Measurements from ENCODE around the gene CHRNB2.

Gene CHRNB2

DNA sequence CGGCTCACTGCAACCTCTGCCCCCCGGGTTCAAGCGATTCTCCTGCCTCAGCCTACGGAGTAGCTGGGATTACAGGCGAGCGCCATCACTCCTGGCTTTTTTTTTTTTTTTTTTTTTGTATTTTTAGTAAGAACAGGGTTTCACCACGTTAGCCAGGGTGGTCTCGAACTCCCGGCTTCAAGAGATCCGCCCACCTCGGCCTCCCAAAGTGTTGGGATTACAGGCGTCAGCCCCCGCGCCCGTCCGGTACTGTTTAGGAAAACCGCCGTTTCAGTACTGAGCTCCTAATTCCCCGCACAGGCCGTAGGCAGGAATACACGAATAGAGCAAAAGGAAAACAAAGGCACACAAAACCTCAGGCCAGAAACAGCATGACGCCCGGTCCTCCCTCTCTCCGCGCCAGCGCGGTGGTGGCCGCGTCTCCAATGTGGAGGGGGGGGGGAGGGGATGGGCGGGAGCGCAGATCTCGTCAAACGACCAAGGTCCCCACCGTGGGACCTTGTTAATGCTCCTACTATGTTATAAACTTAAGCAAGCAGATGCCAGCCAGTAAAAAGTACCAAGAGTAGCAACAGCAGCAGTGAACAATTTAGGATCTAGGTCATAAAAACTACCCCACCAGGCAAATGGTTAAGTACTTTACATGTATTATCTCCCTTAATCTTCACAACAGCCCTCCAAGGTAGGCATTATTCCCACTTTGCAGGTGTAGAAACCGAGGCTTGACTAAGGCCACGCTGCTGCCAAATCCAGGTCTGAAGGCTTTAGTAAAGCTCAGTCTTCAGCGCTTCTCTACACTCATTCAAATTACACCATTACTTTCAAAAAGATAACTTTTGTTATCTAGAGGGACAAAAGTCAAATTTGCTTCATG, 41.1 kb downstream of the CHRNB2 start:
- peaks cover 12% of the 10 kb centered on the region for H3K4me1 ChIP-seq (ENCODE audit: control insufficient read depth, insufficient read depth, low read length)

DNA sequence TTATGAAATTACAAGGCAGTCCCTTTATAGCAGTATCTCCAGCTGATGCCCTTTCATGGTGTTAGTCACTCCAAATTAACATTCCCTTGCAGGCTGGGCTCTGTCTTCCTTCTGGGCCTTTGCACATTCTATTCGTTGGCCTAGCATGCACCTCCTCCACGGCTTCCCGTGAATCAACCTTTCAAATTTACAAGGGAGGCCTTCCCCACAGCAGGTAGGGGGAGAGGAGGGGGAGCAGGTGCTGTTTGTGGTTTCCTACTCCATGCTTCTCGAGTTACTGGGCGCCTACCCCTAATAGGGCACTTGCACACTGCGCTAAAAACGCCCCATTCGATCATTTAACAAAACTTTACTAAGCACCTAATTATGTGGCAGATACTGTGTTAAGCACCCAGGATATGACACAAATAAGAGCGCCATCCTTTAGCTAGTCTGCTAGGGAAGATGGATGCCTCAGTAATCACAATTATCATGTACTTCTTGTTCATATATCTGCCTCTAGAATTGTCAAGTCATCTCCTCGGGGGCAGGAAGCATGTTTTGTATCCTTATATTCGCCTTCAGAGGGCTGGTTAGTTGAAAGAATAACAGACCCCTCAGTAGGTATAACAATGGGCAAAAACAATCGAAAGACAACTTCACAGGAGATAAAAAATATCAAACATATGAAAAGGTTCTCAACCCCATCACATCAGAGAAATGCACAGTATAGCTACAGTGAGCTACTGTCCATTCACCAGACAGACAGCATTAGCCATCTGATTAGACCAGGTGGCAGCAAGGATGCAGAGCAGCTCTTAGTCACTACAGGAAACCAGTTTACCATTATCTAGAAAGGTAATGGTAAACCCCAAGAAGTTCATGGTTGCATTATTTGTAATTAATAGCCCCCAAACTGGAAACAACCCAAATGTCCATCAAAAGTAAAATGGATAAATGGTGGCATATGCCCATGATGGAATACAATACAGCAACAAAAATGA, 42.1 kb downstream of the CHRNB2 start:
- no peaks in the 10 kb centered on the region for H3K27me3 ChIP-seq (ENCODE audit: control insufficient read depth, insufficient read depth, low read length)
- H3K9me3 ChIP-seq (ENCODE audit: control insufficient read depth, low read length) = no peaks in the 10 kb centered on the region
- H3K9ac ChIP-seq (ENCODE audit: low read length) = no peak overlapping the region
- no peak overlapping the region for H3K4me3 ChIP-seq (ENCODE audit: low read length)
- no peaks in the 10 kb centered on the region for H3K36me3 ChIP-seq (ENCODE audit: control insufficient read depth, insufficient read depth, low read length)
- peaks cover 7% of the 10 kb centered on the region for H3K4me1 ChIP-seq (ENCODE audit: control insufficient read depth, insufficient read depth, low read length)

More for the DNA sequence above, 41.1 kb downstream of the CHRNB2 start:
- peak overlapping the region; percentile 97 for H3K9ac ChIP-seq (ENCODE audit: low read length)
- no peaks in the 10 kb centered on the region for H3K36me3 ChIP-seq (ENCODE audit: control insufficient read depth, insufficient read depth, low read length)
- H3K27me3 ChIP-seq (ENCODE audit: control insufficient read depth, insufficient read depth, low read length) = no peaks in the 10 kb centered on the region
- no peaks in the 10 kb centered on the region for H3K9me3 ChIP-seq (ENCODE audit: control insufficient read depth, low read length)
- peak overlapping the region; percentile 97 for H3K4me3 ChIP-seq (ENCODE audit: low read length)

DNA sequence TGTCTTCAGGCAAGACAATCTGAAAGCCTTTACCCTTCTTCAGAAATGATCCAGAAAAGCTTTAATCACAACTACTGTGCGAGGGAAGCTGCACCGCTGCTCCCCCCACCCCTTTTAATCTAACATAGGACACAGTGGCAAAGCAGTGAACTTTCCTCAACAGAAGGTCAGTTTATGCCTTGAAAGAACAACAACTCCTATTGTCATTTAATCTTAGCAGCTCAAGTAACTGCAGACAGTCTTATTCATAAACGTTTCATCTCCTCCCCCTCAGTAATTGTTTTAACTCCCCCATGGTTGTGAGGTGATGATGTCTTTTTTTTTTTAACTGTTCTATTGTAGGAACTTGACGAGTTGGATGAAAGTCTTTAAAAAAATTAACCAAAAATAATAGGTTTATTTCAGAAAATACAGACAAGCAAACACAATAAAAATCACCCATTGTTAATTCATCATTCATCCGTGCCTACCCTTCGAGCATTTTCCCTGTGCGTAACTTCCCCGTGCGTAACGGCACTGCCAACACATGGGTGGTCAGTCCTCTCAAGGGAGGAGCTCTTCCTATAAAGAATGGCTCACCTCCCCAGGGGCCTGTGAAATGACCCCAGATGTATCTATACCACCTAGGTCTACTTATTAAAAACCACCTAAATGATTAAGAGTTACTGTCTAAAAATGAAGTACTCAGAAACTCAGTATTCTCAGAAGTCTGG, 43.7 kb downstream of the CHRNB2 start:
- no peak overlapping the region for H3K4me3 ChIP-seq (ENCODE audit: low read length)
- peaks cover 3% of the 10 kb centered on the region for H3K4me1 ChIP-seq (ENCODE audit: control insufficient read depth, insufficient read depth, low read length)
- no peaks in the 10 kb centered on the region for H3K36me3 ChIP-seq (ENCODE audit: control insufficient read depth, insufficient read depth, low read length)
- H3K27me3 ChIP-seq (ENCODE audit: control insufficient read depth, insufficient read depth, low read length) = no peaks in the 10 kb centered on the region
- H3K9me3 ChIP-seq (ENCODE audit: control insufficient read depth, low read length) = no peaks in the 10 kb centered on the region
- H3K9ac ChIP-seq (ENCODE audit: low read length) = no peak overlapping the region

DNA sequence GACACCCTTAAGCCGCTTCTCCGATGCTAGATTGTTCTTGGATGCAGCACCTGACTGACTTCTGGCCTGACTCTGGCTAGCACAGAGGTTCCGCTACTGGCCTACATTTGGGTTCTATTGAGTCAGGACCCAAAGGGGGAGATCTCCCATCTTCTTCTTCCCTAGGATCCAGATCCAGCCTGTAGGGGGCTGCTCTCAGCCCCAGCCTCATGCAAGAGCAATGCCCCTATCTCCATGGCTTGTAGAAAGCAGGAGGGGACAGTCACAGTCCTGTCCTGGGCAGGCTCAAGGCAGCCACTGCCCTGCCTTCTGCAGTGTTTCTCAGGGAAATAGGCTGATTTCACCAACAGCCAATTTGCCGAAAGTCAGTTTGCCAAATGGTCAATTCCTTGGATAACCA, 46.7 kb downstream of the CHRNB2 start:
- no peaks in the 10 kb centered on the region for H3K36me3 ChIP-seq (ENCODE audit: control insufficient read depth, insufficient read depth, low read length)
- H3K4me3 ChIP-seq (ENCODE audit: low read length) = no peak overlapping the region
- no peak overlapping the region for H3K9ac ChIP-seq (ENCODE audit: low read length)
- no peaks in the 10 kb centered on the region for H3K4me1 ChIP-seq (ENCODE audit: control insufficient read depth, insufficient read depth, low read length)
- no peaks in the 10 kb centered on the region for H3K9me3 ChIP-seq (ENCODE audit: control insufficient read depth, low read length)
- H3K27me3 ChIP-seq (ENCODE audit: control insufficient read depth, insufficient read depth, low read length) = no peaks in the 10 kb centered on the region

DNA sequence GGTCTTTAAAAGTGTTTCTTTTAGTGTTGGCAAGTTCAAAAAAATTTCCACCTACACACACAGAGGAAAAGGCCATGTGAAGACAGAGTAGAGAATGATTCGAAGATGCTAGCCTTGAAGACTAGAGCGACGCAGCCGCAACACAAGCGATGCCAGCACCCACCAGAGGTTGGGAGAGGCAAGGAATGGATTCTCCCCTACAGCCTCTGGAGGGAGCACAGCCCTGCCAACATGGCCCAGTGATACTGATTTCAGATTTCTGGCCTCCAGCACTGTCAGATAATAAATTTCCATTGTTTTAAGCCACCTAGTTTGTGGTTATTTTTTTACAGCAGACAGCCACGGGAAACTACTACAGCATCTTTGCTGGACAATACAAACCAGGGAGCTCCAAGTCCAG, 47.3 kb downstream of the CHRNB2 start:
- Histone ChIP-seq H3K4me3 (ENCODE audit: low read length) (no peak overlapping the region), H3K9ac (ENCODE audit: low read length) (no peak overlapping the region), H3K9me3 (ENCODE audit: control insufficient read depth, low read length) (no peaks in the 10 kb centered on the region), H3K4me1 (ENCODE audit: control insufficient read depth, insufficient read depth, low read length) (no peaks in the 10 kb centered on the region), H3K27me3 (ENCODE audit: control insufficient read depth, insufficient read depth, low read length) (no peaks in the 10 kb centered on the region), H3K36me3 (ENCODE audit: control insufficient read depth, insufficient read depth, low read length) (no peaks in the 10 kb centered on the region)

DNA sequence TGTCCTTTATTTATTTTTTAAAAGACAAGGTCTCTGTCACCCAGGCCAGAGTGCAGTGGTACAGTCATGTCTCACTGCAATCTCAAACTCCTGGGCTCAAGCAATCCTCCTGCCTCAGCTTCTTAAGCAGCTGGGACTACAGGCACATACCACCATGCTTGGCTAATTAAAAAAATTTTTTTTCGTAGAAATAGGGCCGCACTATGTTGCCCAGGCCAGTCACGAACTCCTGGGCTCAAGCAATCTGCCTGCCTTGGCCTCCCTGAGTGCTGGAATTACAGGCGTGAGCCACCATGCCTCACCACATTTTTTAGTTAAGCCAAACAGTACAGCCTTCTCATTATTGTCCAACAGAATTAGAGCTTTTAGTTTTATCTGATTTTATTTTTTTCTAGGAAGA, 47.8 kb downstream of the CHRNB2 start:
- Histone ChIP-seq H3K27me3 (ENCODE audit: control insufficient read depth, insufficient read depth, low read length) (no peaks in the 10 kb centered on the region), H3K9ac (ENCODE audit: low read length) (no peak overlapping the region), H3K4me1 (ENCODE audit: control insufficient read depth, insufficient read depth, low read length) (no peaks in the 10 kb centered on the region), H3K36me3 (ENCODE audit: control insufficient read depth, insufficient read depth, low read length) (no peaks in the 10 kb centered on the region), H3K9me3 (ENCODE audit: control insufficient read depth, low read length) (no peaks in the 10 kb centered on the region), H3K4me3 (ENCODE audit: low read length) (no peak overlapping the region)

DNA sequence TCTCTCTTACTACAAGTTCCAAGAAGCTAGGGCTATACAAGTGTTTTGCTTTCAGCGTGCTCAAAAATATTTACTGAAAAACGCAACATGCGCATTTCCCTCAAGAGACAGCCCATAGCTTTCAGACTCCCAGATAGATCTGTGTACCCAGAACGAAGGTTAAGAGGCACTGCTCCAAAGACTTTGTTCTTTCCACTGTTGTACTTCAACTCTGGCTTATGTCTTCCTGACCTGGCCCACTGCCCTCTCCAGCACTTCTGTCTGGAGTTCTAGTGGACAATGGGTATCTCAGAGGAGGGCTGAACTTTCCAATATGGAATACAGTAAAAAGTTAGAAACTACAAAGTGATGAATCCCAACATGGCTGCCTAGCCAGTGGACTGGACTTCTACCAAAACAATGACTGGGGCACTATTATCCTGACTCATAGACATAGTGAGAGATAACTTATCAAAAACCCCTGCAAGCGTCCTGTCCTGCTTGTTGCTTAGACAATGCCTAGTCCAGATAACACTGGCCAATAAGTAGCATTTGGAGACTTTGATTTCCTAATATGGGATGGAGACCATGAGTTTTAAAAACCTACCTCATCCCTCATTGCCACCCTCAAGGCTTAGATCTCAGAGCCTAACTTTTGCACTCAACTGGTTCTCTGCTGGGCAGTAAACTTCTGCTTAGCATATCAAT, 49.2 kb downstream of the CHRNB2 start:
- no peak overlapping the region for H3K4me3 ChIP-seq (ENCODE audit: low read length)
- H3K4me1 ChIP-seq (ENCODE audit: control insufficient read depth, insufficient read depth, low read length) = no peaks in the 10 kb centered on the region
- no peaks in the 10 kb centered on the region for H3K36me3 ChIP-seq (ENCODE audit: control insufficient read depth, insufficient read depth, low read length)
- no peak overlapping the region for H3K9ac ChIP-seq (ENCODE audit: low read length)
- no peaks in the 10 kb centered on the region for H3K27me3 ChIP-seq (ENCODE audit: control insufficient read depth, insufficient read depth, low read length)
- no peaks in the 10 kb centered on the region for H3K9me3 ChIP-seq (ENCODE audit: control insufficient read depth, low read length)

DNA sequence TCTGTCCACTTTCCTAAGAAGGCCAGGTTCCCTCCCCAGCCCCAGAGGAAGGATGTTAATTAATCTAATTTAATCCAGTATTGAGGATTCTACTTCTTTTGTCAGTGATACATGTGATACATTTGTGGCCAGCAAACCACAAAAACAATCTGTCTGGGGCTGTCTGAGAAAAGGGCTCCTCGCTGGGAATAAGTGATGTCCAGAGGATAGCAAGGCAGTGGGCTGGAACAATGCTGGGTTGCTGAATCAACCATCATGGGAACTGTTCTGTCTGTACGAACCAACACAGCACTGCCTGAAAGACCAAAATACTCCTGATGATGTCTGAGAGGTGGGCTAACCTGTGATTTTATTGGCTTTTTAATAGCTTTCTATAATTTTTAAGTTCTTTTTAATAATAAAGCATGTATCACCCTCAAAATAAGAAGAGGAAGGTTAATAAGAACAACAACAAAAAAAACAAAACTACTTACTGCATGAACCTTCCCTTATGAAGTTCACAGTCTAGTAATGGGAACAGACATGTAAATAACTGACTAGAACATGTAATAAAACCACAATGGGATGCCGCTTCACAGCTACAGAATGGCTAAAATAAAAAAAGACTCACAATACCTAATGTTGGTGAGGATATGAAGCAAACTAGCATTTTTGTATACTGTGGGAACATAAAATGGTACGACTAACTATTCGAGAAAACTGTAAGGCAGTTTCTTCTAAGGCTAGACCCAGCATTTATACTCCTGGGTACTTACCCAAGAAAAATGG, 51.8 kb downstream of the CHRNB2 start:
- H3K9ac ChIP-seq (ENCODE audit: low read length) = no peak overlapping the region
- no peaks in the 10 kb centered on the region for H3K9me3 ChIP-seq (ENCODE audit: control insufficient read depth, low read length)
- H3K4me1 ChIP-seq (ENCODE audit: control insufficient read depth, insufficient read depth, low read length) = no peaks in the 10 kb centered on the region
- H3K4me3 ChIP-seq (ENCODE audit: low read length) = no peak overlapping the region
- H3K36me3 ChIP-seq (ENCODE audit: control insufficient read depth, insufficient read depth, low read length) = no peaks in the 10 kb centered on the region
- H3K27me3 ChIP-seq (ENCODE audit: control insufficient read depth, insufficient read depth, low read length) = no peaks in the 10 kb centered on the region

DNA sequence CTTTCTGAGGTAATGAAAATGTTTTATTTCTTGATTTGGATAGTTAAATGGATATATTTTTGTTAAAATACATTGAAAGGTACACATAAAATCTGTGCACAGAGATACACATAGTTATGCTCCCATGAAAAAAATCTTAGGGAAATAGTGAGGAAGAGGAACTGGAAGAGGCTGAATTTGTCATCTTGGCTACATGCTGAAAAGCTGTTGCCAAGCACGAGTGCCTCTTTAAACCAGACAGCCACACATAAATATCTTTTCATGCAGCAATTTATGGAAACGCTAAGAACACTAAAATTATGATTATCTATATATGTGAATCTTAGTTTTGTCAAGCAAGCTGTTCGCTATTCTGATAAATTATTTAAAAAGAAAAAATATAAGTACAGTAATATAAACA, 53.2 kb downstream of the CHRNB2 start:
- no peak overlapping the region for H3K9ac ChIP-seq (ENCODE audit: low read length)
- H3K4me1 ChIP-seq (ENCODE audit: control insufficient read depth, insufficient read depth, low read length) = no peaks in the 10 kb centered on the region
- no peak overlapping the region for H3K4me3 ChIP-seq (ENCODE audit: low read length)
- no peaks in the 10 kb centered on the region for H3K9me3 ChIP-seq (ENCODE audit: control insufficient read depth, low read length)
- no peaks in the 10 kb centered on the region for H3K27me3 ChIP-seq (ENCODE audit: control insufficient read depth, insufficient read depth, low read length)
- H3K36me3 ChIP-seq (ENCODE audit: control insufficient read depth, insufficient read depth, low read length) = no peaks in the 10 kb centered on the region

DNA sequence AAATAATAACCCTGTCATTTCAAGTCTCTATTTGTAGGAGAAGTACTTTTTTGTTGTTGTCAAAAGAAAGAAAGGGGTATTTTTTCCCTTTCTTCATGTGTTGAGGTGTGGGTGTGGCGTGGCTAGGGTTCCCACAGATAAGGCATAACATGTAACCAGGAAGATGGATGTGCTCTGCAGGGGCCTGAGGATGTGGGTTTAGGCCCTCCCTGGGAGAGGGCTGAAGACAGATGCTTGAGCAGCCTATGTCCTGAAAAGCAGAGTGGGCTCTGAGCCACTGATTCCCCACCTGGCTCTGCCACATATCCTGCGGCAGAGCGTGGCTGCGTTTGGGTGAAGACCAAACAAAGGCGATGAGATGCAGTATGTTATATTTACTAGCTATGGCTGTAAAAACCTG, 54.3 kb downstream of the CHRNB2 start:
- H3K36me3 ChIP-seq (ENCODE audit: control insufficient read depth, insufficient read depth, low read length) = no peaks in the 10 kb centered on the region
- H3K9ac ChIP-seq (ENCODE audit: low read length) = no peak overlapping the region
- peaks cover 6% of the 10 kb centered on the region for H3K4me1 ChIP-seq (ENCODE audit: control insufficient read depth, insufficient read depth, low read length)
- no peaks in the 10 kb centered on the region for H3K27me3 ChIP-seq (ENCODE audit: control insufficient read depth, insufficient read depth, low read length)
- H3K4me3 ChIP-seq (ENCODE audit: low read length) = no peak overlapping the region
- no peaks in the 10 kb centered on the region for H3K9me3 ChIP-seq (ENCODE audit: control insufficient read depth, low read length)
